ENCODE measurements around the gene VPS51.

DNA sequence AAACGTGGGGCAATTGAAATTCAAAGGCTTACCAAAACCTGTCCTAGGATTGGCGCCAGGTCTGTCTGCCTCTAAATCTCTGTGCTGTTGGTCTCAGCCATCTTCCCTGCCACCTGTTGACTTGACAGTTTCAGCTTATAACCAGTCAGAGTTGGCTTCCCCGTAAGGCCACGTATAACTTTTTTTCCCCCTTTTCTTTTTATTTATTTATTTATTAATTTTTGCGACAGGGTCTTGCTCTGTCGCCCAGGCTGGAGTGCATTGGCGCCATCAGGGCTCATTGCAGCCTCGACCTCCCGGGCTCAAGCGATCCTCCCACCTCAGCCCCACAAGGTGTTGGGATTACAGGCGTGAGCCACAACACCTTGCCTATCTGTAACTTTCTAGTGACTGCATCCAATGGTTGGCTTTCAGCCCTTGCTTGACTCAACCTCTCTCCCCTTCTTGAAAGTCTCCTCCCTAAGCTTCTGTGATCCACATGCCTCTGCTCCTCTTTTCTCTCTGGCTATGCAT lies 39.7 kb downstream of the VPS51 start:
- no peak for TF ChIP-seq EZH2 (IDR thresholded peaks at IDR 0.05)
- no peak for TF ChIP-seq POLR2AphosphoS5 (IDR thresholded peaks at IDR 0.05; ENCODE audit: borderline replicate concordance, low read depth, low read length)

Data from SK-N-MC (cell line).